GM19035 (cell line): ENCODE measurements around the gene THRAP3.

Experiments used
- ATAC-seq: cut with Tn5 transposase; IDR thresholded peaks from one replicate; pipeline ENCODE4 v1.9.1; 2021; ENCODE audit not compliant: unreplicated experiment

The THRAP3 gene

DNA sequence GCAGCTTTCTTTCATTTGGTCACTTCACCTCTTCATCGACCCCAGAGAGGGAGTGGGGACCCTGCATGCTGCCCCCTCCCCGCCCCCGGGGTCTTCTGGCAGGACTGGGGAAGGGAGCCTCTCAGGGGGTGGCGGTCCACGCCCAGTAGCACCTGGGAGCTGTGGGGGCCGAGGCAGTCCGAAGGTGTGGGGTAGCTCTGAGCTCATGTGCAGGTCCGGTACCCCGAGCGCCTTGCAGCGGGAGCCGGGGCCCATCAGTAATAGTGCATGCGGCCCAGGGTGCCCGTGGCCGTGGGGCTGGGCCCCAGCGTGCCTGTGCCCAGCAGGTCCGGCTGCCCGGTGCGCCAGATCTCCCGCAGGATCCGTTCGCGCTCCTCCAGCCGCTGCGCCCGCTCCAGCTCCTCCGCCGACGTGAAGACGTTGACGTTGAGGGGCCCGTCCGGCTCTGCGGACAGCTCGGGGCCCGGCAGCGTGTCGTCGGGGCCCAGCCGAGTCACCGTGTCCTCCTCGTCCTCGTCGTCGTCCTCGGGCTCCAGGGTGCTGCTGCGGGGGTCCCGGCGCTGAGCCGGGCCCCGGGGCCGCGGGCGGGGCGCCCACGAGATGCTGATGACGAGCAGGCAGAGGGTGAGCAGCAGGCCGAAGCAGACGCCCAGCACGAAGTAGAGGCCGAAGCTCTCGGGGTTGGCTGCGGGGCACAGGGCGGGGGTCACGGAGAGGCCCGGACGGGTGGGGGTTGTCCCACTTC lies 98.0 kb downstream of the THRAP3 start:
- no peak for ATAC-seq

DNA sequence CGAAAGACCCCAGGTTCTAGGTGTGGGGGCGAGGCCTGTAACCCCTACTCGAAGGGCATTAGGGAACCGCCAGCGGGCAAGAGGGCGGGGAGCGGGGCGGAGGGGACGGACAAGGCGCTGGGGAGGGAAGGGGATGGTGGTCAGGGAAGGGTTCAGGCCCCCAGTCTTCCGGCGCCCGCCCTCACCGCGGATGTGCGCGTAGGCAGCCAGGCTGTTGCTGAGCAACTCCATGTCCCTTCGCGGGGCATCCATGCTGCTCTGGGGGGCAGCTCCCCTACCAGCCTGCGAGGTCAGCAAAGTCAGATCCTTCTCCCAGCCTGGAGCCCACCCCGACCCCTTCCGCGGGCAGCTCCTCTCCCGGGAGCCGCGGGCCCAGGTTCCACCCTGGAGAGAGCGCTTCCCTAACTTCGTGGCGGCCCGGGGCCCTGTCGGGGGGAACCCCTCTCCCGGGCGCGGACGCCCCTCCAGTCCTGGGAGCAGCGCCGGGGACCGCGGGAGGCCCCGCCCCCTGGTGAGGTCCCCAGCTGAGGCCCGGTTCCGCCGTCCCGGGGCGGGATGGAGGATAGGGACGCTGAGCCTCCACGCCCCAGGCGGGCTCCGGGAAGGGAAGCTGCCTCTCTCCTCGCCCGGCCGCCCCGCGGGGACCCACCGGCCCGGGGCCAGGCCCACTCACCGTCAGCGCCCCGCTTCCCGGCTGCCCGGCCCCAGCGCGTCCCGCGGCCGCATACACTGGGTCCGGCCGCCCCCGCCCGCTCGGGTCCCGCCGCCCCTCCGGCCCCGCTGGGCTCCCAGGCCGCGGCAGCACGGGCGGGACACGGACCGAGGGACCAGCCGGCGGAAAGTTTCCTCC lies 98.8 kb downstream of the THRAP3 start:
- no peak for ATAC-seq

DNA sequence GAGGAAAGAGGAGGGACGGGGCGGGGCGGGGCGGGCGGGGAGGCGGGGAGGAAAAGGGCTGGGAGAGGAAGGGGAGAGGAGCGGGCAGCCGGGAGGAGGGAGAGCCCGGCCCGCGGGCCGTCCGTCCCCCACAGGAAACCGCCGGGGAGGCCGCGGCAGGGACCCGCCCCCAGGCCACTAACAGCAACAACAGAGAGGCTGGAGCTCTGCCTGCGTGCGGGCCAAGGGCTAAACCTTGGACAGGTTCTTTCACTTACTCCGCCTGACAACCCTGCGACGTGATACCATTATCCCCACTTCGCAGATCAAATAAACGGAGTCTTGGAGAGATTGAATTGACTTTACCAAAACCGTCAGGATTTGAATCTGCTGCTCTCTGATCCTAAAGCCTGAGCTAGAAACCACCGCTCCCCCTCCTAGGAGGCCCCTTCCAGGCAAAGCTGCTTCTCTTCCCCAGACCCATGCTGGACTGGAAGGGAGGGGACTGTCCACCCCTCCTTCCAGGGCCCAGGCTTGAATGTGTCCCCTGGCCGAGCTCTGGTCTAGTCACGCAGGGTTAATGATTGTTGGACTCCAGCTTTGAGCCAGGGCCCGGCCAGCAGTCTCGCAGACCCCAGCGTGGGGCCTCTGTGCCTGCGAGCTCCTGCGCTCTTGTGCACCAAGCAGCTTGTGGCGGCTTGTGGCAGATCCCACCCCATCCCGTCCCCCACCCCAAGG lies 99.6 kb downstream of the THRAP3 start, which contains the start of gene EVA1B:
Gene EVA1B (minus strand): TSS at position 10 of the 717 bp plus-strand sequence. CDS start 608 bp downstream, outside the sequence.
- ATAC-seq: no peak

DNA sequence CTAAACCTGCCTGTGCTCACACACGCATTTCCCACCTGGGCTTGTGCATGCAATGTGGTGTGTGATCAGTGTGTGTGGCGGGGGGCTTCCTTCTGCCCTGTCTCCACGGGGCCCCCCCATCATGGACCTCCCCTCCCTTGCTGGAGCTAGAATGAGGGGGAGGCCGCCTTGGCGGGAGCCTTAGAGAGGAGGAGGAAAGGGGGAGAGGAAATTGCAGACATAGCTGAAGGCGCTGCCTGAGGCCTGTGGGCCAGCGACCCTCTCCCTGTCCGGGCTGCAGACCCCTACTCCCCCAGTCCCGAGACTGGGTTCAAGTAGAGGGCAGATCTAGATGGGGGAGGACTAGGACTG lies 100.1 kb downstream of the THRAP3 start:
- ATAC-seq: no peak

DNA sequence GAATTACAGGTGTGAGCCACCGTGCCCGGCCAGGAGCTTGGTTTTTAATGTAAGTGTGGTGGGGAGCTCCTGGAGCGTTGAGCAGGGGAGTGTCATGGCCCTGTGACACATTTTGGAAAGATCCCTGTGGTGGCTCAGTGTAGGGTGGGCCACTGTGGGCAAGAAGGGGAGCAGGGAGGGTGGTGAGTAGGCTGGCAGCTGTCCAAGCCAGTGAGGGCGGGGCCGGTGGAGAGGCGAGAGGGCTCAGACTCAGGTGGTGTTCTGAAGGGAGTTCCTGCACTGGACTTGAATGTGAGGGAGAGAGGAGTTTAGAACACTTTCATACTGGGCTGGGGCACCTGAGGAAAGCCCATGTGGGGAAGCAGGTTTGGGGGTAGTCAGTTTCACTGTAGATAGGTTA lies 102.3 kb downstream of the THRAP3 start:
- ATAC-seq: no peak

DNA sequence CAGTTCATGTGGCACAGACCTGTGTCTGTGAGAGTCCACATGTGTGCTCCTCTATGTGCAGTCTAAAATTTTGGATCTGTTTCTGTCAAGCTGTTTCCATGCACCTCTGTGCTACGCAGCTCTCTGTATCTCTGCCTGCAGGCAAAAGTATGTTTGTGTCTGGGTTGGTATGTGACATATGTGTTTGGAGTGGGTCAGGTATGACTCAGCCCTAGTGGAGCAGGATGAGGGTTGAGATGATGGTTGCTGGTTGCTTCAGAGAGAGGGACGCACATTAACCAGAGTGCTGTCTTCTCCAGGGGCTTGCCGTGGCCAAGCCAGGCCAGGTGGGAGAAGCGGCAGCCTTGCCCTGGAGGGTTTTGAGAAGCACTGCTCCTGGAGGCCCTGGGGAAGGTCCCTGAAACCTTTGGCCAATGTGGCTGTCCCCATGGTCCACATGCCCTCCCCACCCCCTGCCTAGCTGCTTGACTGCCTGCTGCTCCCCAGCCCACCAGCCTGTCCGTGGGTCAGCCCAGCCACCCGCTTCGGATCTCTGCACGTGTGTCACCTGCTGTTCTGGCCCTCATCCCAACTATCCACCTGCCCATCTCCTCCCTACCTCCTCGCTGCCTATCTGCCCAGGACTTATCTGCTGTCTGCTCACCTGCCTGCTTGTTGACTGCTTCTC lies 103.3 kb downstream of the THRAP3 start:
- no peak for ATAC-seq

DNA sequence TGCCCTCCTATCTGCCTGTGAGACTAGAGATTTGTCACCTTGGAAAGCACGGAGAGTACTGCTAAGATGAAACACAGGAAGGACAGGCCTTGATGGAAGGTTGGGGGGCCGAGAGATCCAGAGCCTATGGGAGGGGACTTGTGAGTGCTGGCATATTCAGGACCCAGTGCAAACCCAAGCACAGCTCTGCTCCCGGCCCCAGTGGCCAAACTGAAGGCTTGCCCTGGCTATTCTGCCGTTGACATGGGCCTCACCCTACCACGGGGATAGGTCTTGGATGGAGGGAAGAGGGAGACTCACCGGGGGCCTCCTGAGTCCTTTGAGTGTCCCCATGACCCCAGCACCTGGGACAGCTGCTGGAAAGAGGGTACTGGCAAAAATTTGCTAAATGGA lies 103.8 kb downstream of the THRAP3 start:
- no peak for ATAC-seq

DNA sequence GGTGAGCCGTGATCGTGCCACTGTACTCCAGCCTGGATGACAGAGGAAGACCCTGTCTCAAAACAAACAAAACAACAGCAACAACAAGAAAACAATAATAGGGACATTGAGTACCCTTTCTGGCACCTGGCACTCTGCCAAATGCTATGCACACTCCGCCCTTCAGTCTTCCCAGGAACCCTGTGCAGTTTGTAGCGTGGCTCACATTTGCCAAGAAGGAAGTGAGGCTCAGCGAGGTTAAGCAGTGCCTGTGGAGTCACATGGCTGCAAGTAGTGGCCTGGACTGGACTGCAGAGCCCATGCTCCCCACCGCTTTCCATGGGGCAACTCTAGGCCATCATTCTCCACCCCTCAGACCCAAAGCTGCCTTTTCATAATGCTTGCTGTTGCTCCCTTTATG lies 104.5 kb downstream of the THRAP3 start:
- ATAC-seq: no peak

DNA sequence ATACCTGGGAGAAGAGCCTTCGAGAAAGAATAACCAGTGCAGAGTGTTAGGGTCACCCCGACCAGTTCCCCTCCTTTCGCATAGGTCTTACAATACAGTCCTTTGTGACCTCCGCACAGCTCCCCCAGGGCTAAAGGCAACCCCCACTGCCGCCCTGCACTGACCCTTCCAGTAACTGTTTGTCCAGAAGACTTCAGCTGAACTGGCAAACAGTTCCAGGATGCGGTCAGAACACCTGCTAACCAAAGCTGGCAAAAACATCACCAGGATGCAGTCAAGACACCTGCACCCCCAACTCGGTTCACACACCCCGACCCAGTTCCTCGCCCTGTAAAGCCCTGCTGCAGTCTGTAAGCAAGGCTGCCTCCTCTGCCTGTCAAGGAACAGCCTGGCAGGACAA lies 105.6 kb downstream of the THRAP3 start:
- no peak for ATAC-seq

DNA sequence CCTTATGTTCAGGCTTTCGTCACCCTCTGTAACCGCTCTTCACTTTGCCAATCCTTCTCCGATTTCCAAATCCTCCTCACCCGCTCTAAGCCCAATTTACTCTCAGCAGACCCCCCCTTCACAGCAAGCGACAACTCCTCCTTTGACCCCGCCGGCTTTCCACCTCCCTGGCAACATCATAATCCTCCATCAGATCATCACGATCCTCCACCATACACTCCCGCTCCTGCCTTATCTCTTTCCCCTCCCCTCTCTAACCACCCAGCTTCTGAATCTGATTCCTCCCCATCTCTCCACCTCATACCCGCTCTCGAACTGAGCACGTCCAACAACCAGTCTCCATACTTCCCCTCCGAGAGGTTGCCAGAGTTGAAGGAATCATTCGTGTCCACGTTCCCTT lies 106.7 kb downstream of the THRAP3 start:
- no peak for ATAC-seq

DNA sequence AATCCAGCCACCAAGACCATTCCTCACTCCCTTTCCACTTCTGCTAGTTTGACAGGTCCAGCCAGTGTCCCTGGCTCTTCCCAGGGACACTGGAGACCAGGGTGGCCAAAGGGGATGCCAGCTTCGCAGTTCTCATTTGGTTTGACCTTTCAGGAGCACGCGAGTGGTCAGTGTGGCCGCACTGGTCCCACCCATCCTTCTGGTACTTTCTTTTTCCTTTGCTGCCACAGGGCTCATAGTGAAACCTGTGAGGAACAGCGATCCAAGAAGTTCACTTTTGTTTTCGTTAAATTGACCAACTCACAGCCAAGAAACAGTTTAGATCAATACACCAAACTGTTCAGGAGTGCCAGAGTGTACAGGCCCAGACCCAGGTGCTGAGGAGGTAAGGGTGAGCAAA lies 113.6 kb downstream of the THRAP3 start:
- no peak for ATAC-seq

DNA sequence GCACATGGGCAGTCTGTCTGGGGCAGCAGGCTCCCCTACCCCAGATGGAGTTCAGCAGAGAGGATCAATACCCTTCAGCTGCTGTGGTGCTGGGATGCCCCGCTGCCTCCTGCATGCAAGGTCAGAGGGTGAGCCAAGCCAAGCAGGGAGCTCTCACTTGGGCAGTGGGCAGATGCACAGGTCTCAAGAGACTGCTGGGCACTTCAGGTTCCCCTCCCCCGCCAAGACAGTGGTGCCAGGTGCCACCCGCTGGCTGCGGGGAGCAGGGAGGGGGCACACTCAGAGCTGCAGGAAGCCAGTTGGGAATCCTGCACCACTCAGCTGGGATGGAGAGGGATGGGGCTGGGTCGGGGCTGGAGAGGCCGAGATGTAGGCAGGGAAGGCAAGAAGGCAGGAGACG lies 115.0 kb downstream of the THRAP3 start:
- no peak for ATAC-seq

DNA sequence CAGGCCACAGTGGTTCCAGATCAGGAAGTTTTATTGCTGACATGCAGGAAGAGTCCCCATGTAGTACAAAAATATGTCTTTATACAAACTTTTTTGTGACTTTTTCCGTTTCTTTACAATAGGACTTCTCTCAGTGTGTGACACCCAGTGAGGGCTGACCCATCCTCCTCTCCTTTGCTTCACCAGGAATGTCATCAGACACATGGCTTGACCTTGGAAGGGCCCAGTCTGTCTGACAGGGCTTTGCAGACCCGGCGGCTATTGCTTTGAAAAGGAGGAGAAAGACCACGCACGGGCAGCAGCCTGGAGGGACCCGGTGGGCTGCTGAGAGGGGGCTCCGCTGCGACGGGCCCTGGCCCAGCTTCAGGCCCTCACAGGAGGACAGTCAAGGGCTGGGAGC lies 115.4 kb downstream of the THRAP3 start:
- no peak for ATAC-seq

DNA sequence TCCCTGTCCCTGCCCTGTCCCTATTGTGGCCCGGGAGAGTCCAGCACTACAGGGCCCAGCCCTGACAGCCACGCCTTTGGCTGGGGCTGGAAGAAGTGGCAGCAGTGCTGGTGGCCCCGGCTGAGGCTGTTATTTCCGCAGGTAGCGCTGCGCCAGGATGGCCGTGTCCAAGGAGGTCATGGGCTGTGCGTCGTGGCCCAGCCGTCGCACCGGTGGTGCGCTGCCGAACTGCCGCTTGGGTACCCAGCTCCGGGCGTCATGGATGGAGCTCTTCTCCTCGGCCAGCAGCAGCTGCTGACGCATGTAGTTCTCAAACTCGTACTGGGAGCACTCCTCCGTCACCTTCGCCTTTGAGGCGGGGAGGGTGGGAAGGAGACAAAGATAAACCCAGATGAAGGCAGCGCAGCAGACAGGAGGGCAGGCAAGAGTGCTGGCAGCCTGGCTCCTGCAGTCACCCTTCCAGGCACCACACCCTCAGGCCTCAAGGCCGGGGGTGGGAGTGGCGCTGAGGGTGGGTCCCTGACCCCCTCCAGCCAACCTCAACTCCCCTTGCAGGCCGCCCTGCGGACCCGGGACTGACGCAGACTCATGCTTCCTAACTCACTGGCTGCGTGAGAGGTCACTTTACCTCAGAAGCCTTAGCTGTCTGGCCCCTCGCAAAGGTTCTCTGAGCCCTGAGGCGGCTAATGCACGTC lies 117.5 kb downstream of the THRAP3 start:
- ATAC-seq: no peak

DNA sequence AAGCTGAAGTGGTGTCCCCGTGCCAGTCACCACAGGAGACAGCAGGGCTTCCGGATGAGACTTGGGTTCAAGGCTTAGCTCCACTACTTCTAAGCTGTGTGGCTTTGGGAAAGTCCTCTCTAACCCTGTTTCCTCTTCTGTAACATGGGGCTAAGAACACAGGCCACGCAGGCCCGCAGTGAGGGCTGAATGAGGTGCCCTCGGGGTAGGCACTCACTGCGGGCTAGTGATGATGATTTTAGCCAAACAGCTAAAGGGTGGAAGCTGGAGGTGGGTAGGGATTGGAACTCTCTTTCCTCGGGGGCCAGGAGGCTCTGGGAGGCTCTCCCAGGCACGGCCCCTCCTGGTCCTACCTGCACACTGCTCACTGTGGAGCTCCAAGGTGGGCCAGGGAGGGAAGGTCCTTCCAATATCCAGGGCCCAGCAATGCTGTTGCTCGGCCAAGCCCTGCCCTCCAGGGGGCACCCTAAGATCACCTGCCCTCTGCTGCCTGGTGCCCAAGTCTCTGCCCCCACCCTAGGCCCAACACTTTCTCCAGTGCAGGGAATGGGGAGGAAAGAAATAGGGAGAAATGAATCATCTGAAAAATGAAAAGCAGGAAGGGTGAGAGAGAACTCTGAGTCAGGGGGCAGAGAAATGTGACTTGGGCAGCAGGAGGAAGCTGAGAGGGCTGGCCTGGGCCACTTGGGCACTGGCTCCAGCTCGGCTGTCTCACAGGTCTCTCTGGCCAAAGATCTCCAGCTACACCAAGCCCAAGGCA lies 118.4 kb downstream of the THRAP3 start:
- no peak for ATAC-seq

DNA sequence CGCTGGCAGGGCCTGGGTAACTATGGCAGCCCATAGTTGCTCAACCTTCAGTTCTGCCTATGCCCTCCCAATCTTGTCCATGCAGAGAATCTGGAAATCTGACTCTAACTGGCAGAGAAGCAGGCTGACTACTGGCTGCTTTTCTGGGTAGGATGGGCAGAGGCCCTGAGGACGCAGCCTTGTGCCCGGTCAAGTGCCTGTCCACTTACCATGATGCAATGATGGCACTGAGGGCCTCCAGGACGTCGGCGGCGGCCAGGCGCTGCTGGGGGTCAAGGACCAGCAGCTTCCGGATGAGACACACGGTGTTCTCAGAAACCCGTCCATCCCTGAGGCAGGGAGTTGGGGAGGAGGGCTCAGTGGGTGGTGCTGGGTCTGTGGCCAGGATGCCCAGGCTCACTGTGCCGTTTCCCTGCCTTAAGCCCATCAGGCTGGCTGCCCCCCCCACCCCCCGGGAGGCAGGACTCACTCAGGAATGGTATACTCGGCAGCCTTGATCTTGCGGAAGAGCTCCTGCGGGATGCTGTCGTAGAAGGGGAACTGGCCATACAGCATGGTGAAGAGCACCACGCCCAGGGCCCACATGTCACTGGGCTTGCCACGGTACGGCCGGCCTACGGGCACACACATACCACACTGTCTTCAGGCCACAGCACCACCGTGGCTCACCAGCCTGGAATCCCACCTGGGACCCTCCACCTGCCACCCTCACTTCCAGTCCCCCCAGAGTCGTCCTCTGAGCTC lies 119.6 kb downstream of the THRAP3 start:
- ATAC-seq: no peak

DNA sequence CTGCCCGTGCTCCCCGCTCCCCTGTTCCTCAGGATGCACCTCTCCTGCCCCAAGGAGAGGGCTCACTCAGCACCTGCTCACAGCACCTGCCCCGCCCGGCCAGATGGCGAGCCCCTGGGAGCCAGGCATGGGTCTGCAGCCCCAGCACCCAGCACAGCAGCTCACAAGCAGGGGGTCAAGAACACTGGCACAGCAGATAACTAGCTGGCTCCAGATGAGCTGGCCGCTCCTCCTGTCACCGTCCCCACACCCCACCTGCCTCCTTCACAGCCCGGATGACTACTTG lies 120.1 kb downstream of the THRAP3 start:
- no peak for ATAC-seq

DNA sequence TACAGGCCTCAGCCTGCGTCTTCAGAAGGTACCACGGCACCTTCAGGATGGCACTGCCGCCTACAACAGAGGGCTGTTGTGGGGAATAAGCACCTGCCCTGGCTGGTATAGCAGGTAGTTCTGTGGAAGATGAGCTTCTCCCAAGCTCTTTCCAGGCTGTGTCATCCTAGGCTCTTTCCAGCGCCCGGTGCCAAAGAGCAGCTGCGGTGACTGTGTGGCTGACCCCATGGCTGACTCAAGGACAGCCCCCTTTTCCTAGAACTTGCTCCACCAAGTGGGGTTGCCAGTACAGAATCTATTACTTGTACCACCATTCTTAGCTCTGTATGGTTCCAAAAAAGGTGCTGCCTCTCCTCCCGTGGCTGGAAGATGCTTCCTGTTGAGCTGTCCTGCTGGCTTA lies 121.1 kb downstream of the THRAP3 start:
- no peak for ATAC-seq

DNA sequence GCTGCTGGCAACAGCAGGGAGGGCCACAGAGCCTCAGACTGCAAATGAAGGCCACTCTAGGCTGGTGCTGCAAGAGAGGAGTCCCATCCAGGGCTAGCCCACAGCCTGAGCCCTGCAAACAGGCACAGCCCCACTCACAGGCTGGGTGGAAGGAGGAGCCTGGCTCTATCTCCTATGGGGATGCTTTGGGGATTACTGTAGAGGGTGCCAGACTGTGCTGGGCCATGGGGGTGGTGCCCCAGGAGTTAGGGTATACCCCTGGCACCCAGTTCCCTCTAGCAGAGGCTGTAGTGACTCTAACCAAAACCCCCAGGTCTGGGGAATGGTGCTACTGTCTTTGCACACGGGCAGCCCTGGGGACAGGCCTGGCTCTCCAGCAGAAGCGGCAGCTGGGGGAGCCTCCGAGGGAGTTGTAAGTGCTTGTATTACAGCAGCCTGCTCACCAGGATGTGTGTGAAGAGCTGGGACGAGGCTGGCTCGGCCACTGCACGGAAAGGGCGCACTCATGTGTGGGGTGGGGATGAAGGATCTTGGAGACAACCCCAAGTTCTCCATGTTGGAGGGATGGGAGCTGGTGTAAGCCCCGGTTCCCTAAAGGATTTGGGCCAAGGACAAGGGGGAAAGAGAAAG lies 122.6 kb downstream of the THRAP3 start:
- no peak for ATAC-seq
